ENCODE results near the gene RYK.

The RYK gene

DNA sequence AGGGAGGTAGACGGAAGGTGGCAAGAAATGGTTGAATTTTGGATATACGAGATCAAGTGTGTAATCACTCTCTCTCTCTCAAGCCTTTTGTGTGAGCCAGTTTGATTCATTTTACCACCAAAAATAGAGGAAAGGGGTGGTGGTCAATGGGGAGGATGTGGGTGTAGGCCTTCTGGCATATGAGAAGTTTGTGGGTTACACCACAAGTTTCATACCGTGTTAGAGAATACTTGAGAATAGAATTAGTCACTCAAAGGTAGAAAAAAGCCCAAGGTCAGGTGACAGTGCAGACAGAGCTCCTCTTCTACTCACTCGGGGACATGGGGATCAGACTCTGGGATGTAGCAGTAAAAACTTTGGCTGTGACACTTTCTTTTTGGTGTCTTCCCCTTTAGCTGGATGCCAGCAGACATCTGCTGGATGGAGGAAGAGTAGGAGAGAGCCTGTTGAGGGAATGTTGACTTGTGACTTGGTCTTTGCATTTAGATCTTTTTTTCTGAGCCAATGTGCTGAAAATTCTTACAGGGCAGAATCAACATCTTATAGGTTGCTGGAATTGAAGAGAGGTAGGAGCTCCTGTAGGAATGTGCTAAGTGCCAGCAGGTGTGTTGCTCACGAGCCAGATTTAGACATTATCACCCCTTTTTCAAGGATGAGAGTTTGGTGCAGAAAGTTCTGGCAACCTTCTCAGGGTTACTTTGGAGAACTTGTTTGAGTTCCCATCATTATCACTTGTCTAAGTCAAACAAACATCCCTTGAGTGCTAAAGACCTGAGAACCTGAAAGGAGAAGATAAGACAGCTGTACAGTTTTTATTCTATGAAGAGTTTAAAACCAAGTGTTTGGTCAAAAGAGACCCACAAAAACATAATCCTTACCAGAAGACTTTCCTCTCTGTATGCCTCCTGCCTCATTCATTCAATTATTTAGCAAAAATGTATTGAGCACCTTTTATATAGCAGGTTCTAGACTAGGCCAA lies 43.9 kb upstream of the RYK start:
- no peaks in the 10 kb centered on the region for H3K27me3 Mint-ChIP-seq (ENCODE audit: low read depth, poor library complexity)
- H3K27ac Mint-ChIP-seq: no peak overlapping the region
- TF ChIP-seq, protein P1, sequence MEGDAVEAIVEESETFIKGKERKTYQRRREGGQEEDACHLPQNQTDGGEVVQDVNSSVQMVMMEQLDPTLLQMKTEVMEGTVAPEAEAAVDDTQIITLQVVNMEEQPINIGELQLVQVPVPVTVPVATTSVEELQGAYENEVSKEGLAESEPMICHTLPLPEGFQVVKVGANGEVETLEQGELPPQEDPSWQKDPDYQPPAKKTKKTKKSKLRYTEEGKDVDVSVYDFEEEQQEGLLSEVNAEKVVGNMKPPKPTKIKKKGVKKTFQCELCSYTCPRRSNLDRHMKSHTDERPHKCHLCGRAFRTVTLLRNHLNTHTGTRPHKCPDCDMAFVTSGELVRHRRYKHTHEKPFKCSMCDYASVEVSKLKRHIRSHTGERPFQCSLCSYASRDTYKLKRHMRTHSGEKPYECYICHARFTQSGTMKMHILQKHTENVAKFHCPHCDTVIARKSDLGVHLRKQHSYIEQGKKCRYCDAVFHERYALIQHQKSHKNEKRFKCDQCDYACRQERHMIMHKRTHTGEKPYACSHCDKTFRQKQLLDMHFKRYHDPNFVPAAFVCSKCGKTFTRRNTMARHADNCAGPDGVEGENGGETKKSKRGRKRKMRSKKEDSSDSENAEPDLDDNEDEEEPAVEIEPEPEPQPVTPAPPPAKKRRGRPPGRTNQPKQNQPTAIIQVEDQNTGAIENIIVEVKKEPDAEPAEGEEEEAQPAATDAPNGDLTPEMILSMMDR (IDR thresholded peaks at IDR 0.05): no peak
- H3K4me3 Mint-ChIP-seq: no peak overlapping the region
- no peak for DNase-seq
- peaks cover 19% of the 10 kb centered on the region for H3K4me1 Mint-ChIP-seq
- H3K9me3 Mint-ChIP-seq: no peaks in the 10 kb centered on the region
- H3K36me3 Mint-ChIP-seq (ENCODE audit: low read depth): no peaks in the 10 kb centered on the region

DNA sequence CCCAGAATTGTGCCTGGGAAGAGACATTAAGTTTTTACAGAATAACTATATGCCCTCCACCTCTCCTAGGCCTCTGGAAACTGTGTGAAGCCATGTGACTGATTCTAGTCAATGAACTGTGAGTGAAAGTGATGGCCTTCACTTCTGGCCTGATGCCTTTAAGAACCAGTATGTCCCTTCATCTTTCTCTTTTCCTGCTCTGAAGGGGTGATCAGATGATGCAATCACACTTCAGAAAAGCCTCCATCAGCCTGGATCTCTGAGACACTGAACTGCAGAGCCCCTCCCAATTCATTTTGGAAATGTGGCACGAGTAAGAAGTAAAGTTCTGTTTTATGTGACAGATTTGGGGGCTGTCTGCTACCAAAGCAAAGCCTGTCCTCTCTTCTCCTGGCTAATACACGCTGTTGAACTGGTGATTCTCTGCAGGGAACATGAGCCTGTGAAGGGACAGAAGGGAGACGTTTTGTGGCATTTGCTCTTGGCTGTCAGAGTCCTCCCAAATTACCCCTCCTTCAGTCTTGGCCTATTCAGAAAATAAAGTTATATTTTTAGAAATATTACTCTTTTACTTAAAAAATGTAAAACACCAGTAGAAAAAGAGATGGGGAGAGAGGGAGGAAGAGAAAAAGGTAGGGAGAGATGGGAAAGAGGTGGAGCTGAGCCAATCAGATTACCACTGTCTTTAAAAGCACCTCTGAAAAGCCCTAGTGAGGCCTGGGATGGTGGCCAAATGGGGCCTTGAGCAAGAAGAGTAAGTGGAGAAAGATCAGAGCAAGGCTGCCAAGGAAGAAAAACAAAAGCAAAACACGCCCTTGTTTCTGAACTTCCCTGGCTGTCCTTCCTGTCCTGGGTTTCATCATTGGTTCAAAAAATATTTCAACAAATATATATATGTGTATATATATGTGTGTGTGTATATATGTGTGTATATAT lies 40.9 kb upstream of the RYK start:
- Mint-ChIP-seq H3K36me3 (ENCODE audit: low read depth) (no peaks in the 10 kb centered on the region), H3K4me3 (no peak overlapping the region), H3K9me3 (no peaks in the 10 kb centered on the region), H3K27me3 (ENCODE audit: low read depth, poor library complexity) (peaks cover 4% of the 10 kb centered on the region), H3K4me1 (peaks cover 14% of the 10 kb centered on the region), H3K27ac (peak overlapping the region; percentile 65)
- TF ChIP-seq, protein P1 (IDR thresholded peaks at IDR 0.05): no peak
- DNase-seq: no peak

DNA sequence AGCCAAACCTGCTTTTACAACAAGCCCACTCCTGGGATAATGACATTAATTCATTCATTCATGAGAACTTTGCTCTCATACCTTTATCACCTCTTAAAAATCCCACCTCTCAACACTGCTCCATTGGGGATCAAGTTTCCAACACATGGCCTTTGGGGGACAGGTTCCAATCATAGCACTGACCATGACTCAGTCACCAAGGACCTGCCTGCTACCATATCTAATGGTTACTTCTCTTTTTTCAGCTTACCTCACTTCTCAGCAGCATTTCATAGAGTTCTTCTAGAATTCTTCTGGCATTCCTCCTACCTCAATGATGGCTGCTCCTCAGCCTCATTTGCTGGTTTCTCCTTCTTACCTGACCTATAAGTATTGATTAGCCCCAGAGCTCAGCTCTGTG lies 36.9 kb upstream of the RYK start:
- peaks cover 18% of the 10 kb centered on the region for H3K4me1 Mint-ChIP-seq
- no peaks in the 10 kb centered on the region for H3K36me3 Mint-ChIP-seq (ENCODE audit: low read depth)
- no peak overlapping the region for H3K27ac Mint-ChIP-seq
- no peaks in the 10 kb centered on the region for H3K9me3 Mint-ChIP-seq
- no peak overlapping the region for H3K4me3 Mint-ChIP-seq
- TF ChIP-seq, protein P1 (IDR thresholded peaks at IDR 0.05): no peak
- DNase-seq: no peak
- peaks cover 4% of the 10 kb centered on the region for H3K27me3 Mint-ChIP-seq (ENCODE audit: low read depth, poor library complexity)

DNA sequence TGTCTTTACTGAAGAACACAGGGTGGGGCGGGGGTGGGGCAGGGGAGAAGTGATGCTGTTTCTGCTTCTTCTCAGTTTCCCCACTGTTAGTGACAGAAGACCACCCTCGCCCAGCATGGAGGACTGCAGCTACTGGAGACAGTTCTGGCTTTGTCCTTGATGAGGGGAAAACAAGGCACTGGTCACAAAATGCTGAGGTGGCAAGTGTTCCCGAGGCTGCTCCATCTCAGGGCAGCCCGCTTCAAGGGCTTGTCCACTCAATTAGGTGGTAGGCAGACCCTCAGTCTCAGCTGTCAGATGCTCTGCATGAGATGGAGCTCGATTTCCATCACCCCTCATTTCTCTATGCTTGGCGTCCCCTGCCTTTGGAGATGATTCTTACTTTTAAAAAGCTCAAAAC lies 33.8 kb upstream of the RYK start:
- peaks cover 7% of the 10 kb centered on the region for H3K9me3 Mint-ChIP-seq
- no peak for DNase-seq
- TF ChIP-seq, protein P1 (IDR thresholded peaks at IDR 0.05): no peak
- peaks cover 5% of the 10 kb centered on the region for H3K4me1 Mint-ChIP-seq
- peaks cover 9% of the 10 kb centered on the region for H3K27me3 Mint-ChIP-seq (ENCODE audit: low read depth, poor library complexity)
- H3K36me3 Mint-ChIP-seq (ENCODE audit: low read depth): no peaks in the 10 kb centered on the region
- H3K27ac Mint-ChIP-seq: no peak overlapping the region
- H3K4me3 Mint-ChIP-seq: no peak overlapping the region

DNA sequence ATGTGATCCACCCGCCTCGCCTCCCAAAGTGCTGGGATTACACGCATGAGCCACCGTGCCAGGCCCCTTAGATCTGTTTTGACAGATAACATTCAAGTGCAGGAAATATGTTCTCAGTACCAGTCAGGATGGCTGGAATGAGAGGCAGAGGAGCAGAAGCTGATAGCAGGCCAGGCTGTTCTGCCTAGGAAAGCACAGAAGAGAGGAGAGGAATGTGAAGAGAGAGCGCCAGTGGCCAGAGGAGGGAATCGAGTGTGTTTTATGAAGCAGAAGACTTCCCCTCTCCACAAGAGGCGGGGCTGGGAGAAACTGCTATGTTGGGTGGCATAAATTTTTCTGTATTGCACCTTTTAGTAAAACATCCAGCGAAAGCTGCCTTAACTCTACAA lies 32.0 kb upstream of the RYK start:
- no peak for DNase-seq
- Mint-ChIP-seq H3K9me3 (peaks cover 7% of the 10 kb centered on the region), H3K27ac (peak overlapping the region; percentile 90), H3K4me1 (peaks cover 5% of the 10 kb centered on the region), H3K4me3 (no peak overlapping the region), H3K27me3 (ENCODE audit: low read depth, poor library complexity) (peaks cover 5% of the 10 kb centered on the region), H3K36me3 (ENCODE audit: low read depth) (no peaks in the 10 kb centered on the region)
- TF ChIP-seq, protein P1 (IDR thresholded peaks at IDR 0.05): no peak
